G401.6 (cell line): ENCODE results near the gene ARHGEF10L.

Experiments
- FAIRE-seq: peaks from 2 replicates; lab custom pipeline; 2012; peaks lifted over from hg19 to GRCh38; lab: Jason Lieb, UNC

ARHGEF10L gene

DNA sequence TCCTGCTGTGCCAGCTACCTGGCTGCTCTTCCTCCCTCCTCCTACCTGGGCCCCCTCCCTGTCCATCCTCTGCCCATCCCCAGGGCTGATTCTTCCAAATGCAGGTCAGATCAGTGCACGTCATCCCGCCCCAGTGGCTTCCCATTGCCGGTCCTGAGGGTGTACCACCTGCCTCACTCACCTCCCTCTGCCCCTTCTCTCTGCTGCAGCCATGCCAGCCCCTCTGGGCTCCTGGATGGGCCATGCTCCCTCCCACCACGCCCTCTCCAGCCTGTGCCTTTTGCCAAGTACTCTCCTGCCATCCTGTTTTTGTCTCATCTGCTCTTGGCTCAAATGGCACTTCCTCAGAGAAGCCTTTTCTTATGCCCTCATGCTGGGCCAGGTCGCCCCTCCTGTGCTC is 95.8 kb downstream of the ARHGEF10L start:
- FAIRE-seq, result no peak

DNA sequence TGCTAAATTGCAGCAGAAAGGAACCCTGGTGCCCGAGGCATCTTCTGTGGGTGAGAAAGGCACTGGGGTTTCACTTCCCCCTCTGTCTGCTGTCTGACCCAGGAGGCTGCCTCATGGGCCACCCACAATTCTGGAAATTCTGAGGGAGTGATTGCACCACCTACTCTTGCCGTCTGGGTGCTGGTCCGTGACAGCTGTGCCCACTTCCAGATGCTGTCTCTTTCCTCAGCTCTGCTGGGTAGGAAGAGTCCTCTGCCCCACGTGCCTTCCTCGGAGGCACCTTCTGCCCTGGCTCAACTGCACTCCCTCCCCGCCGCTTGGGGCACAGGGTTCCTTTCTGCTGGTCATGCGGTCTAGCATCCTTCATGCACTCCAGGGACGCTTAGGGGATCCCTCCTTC is 96.3 kb downstream of the ARHGEF10L start:
- FAIRE-seq, result no peak

DNA sequence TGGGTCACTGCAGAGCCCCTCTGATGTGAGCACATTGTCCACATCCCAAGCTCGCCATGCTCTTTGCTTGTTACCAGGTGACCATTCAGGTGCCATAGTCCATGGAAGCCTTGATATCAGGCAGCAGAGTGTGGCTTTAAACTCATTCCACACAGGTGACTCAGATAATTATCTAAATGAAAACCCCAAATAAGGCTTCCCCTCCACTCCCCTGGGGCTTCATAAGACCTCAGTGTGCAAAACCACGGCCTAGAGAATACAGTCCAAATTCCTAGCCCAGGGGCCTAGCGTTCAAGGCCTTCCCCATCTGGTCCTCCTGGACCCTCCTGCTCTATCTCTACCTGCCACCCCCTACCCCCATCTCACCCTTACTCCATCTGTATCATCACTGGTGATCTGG is 97.1 kb downstream of the ARHGEF10L start:
- FAIRE-seq, result no peak

- FAIRE-seq, result no peak
Observed at GRCh38 chr1:17637055-17637454, 97.6 kb downstream of the ARHGEF10L start.

- FAIRE-seq, result no peak
Observed at GRCh38 chr1:17639703-17640340, 100.3 kb downstream of the ARHGEF10L start.

GRCh38 chr1:17640393-17640792 is 100.9 kb downstream of the ARHGEF10L start:
- FAIRE-seq, result no peak

GRCh38 chr1:17640975-17641374 is 101.5 kb downstream of the ARHGEF10L start:
- FAIRE-seq, result no peak

DNA sequence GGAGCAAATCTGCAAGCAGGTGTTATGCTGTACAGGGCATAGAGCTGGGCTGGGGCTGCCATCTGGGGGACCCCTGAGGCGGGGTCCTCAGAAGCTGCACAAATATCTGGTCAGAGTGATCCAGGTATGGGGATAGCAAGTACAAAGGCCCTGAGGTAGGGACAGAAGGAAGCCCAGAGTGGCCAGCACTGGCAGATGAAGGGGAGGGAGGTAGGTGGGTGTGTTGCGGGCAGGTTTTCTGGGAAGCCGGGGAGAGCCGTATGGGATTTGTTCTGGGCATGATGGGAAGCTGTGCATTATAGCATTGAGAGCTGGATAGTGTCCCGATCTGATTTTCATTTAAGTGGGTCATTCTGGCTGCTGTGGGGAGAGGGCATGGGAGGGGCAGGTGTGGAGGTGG is 102.7 kb downstream of the ARHGEF10L start:
- no peak for FAIRE-seq

GRCh38 chr1:17642943-17643342 is 103.4 kb downstream of the ARHGEF10L start:
- FAIRE-seq, result no peak

DNA sequence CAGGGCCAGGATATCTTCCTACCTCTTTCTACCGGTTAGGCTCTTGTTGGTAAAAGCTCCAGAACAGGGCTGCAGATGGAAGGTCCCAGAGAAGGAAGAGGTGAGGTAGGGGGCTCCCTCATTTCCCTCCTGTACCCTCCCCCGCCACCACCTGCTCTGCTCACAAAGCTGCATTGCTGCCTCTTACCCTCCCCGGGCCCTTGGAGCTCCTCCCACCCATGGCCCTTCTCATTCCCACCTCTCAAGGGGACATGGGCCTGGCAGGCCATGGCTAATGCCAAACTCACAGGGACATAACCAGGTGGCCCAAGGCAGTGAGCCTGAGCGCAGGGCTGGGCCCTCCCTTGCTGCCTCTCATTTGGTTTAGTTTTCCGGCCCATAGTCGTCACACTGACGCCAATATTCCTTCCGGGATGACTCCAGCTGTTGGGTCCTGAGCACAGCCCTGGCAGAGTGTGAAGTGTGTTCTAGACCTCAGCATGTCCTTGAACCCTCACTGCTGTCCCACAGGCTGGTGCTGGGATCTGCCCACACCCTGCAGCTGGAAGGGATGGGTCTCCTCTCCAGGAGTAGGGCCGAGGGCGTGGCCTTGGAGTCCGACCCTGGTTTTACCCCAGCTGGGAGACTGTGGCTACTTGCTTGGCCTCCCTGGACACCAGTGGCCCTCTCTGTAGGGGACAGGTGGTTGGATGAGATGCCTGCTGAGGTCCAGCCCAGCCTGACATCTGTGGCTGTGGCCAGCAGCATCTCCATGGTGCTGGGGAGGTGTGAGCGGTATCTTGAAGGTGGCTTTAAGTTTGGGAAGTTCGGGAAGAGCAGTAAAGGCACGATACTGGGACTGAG is 104.6 kb downstream of the ARHGEF10L start:
- no peak for FAIRE-seq

GRCh38 chr1:17645068-17645911 is 105.8 kb downstream of the ARHGEF10L start:
- FAIRE-seq, result no peak

DNA sequence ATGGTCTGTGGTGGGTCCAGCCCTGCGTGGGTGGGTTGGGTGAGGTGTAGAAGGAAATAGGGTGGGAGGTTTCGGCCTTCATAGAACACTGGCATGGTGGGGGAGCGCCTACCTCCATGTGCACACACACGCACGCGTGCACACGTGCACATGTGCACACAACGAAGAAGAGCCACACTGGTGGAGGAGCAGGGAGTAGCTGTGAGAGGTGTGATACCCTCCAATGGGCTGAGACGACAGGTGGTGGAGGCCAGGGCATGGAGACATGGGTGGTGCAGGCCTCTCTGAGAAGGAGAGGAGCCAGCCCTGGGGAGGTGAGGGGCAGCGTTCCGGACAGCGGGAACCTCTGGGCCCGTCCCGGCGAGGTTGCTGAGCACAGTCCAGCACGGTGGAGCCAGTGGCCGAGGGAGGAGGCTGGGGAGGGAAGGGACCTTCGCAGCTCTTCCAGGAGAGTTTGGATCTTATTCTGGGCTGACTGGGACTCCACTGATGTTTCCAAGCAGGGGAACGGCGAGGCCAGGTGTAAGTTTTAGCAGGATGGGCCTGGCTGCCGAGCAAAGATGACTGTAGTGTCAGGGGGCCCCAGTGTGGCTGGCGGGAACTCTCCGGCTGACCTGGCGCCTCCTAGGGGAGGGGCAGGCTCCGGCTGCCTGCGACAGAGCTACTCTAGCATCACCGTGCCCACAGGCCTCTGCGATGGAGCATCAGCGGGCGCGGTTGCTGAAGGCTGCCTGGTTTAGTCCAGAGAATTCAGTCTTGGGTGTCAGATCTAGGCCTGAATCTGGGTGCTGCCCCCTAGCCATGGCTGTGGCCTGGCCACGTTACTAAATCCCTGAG is 107.2 kb downstream of the ARHGEF10L start:
- no peak for FAIRE-seq

- no peak for FAIRE-seq
Observed at GRCh38 chr1:17648457-17649145, 109.1 kb downstream of the ARHGEF10L start.

- FAIRE-seq, result no peak
Observed at GRCh38 chr1:17649371-17650106, 110.0 kb downstream of the ARHGEF10L start.

DNA sequence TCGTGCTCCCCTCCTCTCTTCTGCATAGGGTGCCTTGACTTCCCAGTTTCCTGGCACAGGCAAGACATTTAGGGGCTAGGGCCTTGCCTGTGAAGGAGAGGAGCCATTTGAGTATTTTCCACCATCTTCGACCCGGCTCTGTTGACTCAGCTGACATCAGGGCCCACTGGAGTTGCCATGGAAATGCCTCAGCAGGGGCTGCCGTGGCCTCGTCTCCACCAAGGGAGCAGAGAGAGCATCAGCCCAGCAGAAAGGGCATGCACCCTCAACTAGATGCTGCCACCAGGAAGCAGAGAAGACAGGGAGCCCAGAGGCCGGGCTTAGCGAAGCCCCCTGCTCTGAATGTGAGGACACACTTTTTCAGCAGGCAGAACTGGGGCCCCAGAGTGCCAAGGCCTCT is 113.8 kb downstream of the ARHGEF10L start:
- FAIRE-seq, result no peak

DNA sequence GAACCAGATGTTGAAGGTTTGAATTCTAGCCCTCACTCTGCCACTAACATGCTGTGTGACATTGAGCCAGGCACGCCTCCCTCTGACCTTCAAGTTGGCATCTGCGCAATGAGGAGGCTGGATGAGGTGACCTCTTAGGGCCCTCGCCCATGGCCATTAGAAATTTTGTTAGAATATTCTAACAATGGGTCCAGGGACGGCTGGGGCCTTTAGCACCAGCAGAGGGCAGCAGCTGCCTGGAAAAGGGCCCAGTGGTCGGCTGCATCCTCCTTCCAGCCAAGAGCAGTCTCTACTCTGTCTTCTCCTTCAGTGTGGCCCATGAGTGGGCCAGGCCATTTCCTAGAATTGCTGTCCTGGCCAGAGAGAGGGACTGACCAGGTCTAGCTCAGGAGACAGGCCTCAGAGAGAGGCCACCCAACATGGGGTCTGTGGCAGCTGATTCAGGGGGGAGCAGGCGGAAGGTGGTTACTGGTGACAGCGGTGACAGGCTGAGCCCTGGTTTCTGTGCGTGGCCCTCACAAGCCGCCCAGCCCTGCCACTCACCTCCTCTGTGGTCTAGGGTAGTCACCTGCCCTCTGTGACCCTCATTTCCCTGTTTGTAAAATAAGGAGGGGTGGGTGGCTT is 114.3 kb downstream of the ARHGEF10L start:
- FAIRE-seq, result peak; percentile 28

DNA sequence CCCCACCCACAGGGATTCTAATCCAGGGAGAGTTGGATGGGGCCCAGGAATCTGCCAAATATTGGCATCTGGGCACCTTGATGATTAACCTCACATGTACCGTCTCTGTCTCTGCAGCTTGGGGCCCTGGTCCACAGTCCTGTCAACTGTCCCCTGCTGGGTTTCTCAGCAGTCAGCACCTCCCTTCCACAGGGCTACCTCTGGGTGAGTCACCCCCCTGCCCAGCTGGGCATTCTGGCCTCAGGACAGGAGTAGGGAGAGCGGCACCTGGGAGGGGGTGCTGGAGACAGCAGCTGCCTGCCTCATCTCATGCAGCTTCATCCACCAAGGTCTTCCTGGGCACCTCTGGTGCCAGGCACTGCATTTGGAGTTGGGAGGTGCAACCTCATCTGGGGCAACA is 115.0 kb downstream of the ARHGEF10L start:
- no peak for FAIRE-seq

DNA sequence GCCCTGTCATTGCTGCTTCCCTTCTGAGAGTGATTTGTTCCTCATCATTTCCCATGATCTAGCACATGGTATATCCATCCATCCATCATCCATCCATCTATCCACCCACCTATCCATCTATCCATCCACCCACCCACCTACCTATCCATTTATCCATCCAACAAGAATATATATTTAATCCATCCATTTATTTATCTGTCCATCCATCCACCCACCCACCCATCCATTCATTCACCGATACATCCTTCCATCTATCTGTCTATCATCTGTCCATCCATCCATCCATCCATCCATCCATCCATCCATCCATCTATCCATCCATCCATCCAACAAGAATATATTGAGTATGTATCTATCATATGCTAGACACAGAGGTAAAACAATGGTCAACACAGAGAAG is 115.7 kb downstream of the ARHGEF10L start:
- FAIRE-seq, result no peak

- no peak for FAIRE-seq
Observed at GRCh38 chr1:17655922-17656321, 116.4 kb downstream of the ARHGEF10L start.

DNA sequence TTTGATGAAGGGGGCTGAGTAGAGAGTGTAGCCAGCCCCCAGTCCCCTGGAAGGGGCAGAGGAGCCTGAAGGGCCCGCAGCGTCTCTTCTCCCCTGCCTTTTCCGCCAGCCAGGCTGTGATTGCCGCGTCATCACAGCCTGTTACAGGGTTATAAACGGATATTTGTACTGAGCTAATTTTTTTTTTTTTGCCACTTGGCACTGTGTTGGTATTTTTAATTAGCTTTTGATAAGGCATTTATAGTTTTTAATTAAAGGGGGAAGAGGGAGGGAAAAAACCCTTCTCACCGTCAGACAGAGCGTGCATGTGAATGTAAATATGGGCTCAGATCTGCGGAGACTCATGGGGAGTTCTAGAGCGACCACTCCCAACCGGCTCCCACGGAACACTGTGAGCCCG is 117.9 kb downstream of the ARHGEF10L start:
- FAIRE-seq, result no peak
